Measurements from ENCODE around the gene OOSP4A.

GRCh38 chr11:59938718-59939117 is 25.1 kb upstream of the OOSP4A start:
- TF ChIP-seq CTCF (conservative IDR thresholded peaks at IDR 0.05; ENCODE audit: low read depth, low read length) (no peak), EZH2 (IDR thresholded peaks at IDR 0.05; ENCODE audit: low read length, unreplicated experiment) (no peak), EZH2phosphoT487 (IDR thresholded peaks at IDR 0.05; ENCODE audit: borderline replicate concordance, low read length) (no peak)

Data from PC-3 (cell line).